Germinal center (tissue), 1 donor: ENCODE measurements around the gene DOLPP1.
A peak's percentile ranks its signal among the peaks of the same experiment; 100 is the strongest.

ENCODE experiments used
- DNase-seq: peaks from one replicate; pipeline ENCODE4 v3.0.0; 2012; ENCODE audit warnings: mixed read lengths, low spot score

The DOLPP1 gene

DNA sequence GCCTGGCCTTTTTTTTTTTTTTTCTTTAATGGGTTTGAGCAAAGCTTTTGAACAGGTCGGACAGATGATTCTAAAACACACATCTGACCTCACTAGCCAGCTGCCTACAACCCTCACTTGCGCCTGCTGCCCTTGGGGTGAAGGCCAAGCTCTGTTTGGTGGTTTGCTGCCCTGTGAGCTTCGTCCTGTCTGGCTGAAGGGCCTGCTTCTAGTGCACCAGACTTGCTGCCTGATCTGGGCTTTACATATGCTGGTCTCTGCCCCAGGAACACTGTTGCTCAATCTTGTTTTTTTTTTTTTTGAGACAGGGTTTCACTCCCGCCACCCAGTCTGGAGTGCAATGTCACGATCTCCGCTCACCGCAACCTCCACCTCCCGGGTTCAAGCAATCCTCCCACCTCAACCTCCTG is 16.4 kb upstream of the DOLPP1 start:
- DNase-seq: no peak

DNA sequence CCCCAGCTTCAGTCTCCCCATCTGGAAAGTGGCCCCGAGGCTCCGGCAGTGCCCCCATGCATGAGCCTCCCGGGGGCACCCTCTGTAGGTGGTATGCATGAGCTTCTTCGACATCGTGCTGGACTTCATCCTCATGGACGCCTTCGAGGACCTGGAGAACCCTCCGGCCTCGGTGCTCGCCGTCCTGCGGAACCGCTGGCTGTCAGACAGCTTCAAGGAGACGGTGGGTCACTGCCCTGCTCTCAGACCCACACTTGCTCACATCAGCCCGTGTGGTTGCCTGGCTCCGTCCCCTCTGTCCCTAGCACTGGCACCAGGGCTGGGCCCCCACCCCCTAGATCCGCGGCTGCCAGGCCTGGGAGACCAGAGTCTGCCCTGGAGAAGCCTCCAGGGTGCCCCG is 12.8 kb upstream of the DOLPP1 start:
- DNase-seq: no peak

DNA sequence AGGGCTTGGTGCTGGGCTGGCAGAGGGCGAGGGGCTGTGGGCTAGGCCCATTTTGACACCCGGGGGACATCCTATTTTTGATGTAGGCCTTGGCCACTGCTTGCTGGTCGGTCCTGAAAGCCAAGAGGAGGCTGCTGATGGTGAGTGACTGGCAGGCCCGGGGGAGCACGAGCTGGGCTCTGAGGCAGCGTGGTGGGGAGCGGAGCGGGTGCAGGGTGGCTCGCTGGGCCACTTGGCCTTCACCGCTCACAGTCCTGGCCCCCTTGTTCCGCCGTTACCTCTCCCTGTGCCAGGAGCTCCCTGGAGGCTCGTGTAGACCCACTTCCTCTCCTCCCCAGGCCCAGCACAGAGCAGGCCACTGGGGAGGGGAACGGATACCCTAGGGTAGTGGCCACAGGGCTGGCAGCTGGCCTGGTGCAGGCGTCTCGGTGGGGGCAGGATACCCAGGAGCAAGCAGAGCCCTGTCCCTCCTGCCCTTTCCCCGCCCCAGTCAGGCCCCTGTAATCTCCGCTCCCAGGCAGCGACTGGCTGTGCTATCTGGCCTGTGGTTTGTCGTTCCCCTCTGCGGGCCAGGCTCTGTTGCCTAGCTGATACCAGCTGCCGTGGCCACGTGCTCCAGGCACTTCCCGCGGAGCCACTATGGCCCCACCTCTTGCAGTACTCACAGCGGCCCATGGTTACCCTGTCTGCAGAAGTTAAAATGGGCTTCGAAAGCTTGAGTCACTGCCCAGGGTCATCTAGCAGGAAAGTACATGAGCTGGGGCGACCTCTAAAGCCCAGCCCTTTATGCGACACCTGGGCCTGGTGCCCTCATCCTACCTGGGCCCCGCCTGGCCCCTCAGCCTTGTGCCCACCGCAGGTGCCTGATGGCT is 11.7 kb upstream of the DOLPP1 start:
- DNase-seq: peak; percentile 65

DNA sequence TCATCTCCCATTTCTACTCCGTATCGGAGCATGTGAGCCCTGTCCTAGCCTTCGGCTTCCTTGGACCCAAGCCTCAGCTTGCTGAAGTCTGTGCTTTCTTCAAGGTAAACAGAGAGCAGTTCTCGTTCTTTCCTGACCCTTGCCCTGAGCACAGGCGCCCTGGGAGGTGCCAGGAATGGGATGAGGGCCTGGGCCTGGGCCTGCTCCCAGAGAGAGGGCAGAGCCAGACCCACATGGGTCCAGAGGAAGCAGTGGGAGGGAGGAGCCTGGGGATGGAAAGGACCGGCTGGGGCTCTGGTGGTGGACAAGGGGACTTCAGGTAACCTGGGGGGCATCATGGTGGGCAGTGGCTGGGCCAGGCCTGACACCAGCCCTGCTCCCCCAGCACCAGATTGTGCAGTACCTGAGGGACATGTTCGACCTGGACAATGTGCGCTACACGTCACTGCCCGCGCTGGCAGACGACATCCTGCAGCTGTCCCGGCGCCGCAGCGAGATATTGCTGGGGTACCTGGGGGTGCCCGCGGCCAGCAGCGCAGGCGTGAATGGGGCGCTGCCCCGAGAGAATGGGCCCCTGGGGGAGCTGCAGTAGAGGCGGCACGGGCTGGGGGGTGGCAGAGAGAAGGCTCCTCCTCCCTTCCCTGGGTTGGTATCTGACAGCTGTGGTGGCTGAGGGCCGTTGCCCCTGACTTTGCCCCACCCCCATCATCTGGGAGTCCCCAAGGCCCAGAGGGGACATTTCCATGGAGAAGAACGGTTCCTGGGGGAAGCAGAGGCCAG is 10.9 kb upstream of the DOLPP1 start:
- DNase-seq: no peak

DNA sequence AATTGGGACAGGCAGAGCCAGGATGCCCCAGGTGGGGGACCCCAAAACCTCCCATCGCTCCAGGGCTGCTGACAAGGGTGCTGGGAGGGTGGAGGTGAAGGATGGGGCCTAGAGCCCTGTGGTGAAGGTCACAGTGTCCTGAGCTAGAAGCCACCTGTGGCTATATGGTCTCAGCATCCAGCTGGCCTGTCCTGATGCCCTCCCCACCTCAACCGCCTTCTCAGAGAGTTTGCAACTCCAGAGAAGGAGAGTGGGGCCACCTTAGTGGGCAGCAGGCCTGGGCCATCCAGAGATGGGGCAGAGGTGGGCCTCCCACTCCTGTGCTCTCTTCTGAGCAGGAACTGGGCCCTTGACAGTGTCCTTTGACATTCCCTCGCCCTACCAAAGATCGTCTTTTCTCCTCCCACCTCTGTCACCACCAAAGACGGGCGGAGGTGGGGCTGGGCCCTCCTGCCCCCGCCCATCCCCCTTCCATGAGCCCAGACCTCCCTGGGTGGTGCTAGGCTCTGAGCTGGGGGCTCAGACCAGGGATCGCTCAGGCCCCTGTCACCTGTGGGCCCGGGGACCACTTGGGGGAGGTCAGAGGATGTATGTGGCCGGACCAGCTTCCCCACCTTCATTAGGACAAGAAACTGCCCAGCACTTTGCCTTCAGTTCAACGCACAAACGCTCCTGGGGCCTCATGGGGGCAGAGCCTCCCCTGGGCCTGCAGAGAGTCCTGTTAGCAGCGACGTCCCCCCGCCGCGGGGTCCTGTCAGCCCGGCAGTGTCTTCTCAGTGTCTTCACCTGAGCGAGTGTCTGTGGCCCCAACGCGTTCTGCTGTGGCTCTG is 10.0 kb upstream of the DOLPP1 start:
- no peak for DNase-seq

DNA sequence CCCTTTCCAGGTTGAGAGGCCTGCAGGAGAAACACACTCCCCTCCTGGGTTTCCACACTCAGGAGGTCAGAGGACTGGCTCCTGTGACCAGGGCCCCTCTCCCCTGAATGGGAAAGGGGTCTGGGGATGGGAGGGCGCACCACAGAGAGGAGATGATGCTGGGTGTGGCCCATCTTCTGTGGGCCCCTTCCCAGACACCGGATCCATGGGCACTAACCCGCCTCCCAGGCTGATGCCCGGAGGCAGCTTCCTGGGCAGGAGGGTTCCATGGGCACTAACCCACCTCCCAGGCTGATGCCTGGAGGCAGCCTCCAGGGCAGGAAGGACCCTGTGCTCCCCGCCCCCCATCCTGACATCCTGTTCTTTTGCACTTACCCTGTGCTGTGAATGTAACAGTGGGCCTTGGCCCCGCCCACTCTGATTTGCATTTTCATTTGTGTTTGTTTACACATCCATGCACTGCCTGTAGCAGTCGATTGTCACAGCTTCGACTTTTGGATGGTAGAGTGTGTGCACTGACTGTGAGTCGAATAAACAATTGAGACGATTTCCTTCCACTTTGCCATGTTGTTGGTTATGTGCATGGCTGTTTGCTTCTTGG is 9.3 kb upstream of the DOLPP1 start:
- DNase-seq: no peak

DNA sequence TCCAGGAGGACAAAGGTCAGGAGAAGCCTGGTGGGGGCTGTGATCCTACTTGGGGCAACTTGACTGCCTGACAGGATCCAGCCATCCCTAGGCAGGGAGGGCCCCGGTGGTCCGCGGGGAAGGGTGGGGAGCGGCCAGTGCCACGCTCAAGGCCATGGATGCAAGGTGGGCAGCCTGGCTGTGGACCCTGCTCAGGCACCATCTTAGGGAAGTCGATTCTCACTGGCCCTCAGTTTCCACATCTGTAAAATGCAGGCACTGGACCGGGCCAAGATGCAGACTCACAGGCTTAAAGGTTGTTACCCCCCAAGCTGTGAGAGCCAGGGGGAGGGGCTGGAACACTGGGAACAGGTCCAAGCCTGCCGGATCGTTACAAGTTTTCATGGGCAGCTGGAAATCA is 8.7 kb upstream of the DOLPP1 start:
- no peak for DNase-seq

DNA sequence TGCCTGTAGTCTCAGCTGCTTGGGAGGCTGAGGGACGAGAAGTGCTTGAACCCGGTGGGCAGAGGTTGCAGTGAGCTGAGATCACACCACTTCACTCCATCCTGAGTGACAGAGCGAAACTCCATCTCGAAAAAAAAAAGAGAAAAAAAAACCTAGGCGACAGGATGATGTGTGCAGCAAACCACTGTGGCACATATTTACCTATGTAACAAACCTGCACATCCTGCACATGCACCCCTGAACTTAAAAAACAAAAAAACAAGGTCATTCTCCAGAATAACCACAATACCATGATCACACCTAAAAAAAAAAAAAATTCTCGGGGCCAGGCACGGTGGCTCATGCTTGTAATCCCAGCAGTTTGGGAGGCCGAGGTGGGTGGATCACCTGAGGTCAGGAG is 7.5 kb upstream of the DOLPP1 start:
- no peak for DNase-seq

DNA sequence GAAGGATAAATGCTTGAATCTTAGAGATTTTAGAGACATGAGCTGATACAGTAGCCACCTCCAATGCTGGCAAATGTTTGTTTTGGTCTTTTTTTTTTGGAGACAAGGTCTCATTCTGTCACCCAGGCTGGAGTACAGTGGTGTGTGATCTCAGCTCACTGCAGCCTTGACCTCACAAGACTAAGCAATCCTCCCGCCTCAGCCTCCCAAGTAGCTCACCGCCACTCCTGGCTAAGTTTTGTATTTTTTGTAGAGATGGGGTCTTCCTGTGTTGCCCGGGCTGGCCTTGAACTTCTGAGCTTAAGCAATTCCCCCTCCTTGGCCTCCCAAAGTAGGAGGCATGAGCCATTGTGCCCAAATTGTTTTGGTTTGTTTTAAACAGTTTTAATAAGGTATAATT is 6.8 kb upstream of the DOLPP1 start:
- no peak for DNase-seq

DNA sequence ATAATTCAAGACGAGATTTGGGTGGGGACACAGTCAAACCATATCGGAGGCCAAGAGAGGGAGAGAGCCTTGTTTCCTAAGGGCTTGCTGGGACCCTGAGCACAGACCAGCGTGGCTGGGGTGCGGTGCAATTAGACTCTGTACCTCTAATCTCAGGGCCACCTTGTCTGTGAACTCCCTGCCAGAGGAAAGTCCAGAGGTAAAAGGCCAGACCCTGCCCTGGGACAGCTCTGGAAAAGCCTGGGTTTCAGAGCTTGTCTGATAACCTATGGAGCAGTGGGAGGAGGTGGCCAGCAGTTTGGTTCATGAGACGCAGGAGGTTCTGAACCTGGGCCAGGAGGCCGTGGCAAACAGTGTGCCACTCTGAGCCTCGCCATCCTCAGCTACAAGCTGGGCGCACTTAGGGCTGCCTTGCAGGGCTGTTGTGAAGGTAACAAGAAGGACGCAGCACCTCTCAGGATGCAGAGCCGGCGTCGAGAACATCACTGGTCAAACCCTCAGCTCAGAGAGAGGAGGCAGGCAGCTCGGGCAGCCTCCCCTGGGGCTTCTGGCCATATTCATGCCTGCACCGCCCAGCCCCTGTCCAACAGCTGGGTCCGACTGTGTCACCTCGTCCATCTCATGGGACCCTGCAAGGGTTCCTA is 4.8 kb upstream of the DOLPP1 start:
- no peak for DNase-seq

DNA sequence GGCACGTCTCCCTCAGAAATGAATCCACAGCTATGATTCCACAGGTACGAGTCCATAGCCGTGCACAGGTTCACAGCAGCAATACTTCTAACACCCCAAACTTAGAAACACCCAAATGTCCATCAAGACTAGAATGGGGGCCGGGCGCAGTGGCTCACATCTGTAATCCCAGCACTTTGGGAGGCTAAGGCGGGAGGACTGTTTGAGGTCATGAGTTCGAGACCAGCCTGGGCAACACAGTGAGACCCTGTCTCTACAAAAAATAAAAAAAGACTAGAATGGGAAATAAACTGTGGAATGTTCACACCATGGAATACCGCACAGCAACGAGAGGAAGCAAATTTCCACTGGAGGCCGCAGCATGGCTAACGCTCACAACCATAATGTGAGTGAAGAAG is 4.3 kb upstream of the DOLPP1 start:
- no peak for DNase-seq

DNA sequence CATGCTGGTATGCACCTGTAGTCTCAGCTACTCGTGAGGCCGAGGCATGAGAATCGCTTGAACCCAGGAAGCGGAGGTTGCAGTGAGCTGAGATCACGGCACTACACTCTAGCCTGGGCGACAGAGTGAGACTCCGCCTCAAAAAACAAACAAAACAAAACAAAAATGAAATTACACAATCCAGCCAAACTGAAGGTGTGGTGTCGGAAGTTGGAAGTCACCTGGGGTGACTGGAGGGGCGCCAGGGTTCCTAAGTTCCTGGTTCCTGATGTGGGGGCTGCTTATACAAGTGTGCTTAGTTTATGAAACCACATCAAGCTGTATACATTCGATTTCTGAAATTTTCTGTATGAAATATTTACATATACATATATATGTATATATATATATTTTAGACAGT is 3.7 kb upstream of the DOLPP1 start:
- no peak for DNase-seq

DNA sequence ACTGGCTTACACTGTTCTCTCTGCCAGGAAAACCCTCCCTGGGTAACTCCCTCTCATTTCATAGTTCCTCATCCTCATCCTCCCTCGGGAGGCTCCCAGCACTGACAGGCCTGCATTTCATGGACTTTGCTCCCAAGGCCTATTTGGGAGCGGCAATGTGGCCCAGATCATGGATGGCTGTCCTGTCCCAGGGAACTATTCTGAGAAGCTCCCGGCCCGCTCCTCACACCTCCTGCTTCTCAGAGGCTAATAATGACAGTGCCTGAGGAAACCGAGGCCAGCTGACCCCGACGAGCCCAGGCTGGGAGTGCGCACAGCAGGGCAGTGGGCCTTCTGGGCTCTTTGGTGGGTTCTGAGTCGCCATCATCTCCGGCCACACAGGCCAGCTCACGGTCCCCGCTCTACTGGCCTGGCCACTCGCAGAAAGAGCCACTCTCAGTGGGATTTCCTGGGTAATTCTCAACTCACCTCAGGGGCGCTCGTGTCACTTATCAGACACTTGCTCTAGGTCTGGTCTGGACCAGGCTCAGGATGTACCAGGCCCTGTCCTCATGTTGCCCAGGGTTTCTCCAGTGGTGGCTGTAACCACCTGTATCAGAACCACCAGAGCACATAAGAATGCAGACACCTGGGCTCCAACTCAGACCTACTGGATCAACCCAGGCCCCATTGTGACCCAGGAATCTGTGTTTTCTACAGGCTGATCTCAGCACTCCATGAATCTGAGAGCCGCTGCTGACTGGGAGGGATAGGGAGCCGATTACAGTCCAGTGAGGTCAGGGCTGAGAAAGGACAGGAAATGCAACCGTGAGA is 2.0 kb upstream of the DOLPP1 start:
- no peak for DNase-seq

DNA sequence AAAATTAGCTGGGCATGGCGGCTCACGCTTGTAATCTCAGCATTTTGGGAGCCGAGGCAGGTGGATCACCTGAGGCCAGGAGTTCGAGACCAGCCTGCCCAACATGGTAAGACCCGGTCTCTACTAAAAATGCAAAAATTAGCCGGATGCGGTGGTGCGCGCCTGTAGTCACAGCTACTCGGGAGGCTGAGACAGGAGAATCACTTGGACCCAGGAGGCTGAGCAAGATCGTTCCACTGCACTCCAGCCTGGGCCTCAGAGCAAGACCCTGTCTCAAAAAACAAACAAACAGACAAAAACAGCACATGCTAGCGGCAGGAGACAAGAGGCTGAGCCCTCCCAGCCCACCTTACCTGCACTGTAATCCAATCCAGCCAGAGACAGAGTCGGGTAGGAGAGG is 1.1 kb upstream of the DOLPP1 start:
- DNase-seq: no peak

DNA sequence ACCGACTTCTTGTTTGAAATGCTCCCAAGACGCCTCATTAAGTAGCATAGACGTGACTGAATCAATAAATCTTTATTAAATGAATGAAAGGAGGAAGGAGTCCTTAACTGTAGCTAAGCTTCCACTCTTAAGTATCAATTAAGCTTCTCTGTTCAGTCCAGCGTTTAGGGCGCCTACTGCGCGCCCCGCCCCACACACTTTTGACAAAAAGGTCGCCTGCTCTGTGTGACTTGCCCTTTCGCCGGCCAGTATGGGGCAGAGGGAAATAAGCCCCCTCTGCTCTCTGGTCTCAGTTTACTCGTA is 662 bp upstream of the DOLPP1 start:
- no peak for DNase-seq

DNA sequence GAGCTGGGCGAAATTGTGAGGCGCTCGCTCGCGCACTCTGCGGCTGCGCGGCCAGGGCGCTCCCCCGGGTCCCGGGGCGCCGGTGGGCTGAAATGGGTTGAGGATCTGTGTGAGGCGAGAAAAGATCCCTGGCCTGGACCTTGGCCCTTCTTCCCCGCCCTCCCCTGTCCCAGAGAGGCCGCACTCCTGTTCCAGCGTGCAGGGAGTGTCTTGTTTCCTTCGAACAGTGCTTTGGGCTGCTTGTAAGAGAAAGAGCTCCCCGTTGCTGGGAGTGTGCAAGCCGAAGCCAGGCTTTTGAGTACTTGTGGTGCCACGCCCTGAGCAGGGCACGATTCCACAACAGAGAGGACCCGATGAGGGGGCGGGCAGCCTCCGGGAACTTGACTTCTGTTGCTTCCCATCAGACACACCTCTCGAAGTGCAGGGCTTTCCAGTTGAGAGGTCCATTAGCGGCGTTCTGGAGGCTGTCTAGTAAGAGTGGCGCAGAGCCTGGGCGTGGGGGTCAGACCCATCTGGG is 535 bp downstream of the DOLPP1 start:
- peak; percentile 96 for DNase-seq

DNA sequence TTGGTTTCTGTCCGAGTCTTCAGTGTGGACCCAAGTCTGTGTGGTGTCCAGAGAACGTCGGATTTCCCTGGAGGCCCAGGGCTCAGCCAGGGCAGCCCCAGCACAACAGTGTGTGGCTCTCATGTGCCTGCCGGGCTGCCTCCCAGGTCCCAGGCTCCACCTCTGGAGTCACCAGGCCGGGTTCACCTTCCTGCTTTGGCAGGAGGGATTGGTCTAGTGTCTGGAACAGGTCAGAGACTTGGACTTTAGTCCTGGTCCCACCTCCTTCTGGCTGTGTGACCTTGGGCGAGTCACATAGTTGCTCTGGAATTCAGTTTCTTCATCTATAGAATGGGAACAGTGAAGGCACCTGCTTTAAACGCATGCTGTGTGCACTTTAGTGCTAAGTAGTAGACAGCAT is 3.2 kb downstream of the DOLPP1 start:
- DNase-seq: no peak

DNA sequence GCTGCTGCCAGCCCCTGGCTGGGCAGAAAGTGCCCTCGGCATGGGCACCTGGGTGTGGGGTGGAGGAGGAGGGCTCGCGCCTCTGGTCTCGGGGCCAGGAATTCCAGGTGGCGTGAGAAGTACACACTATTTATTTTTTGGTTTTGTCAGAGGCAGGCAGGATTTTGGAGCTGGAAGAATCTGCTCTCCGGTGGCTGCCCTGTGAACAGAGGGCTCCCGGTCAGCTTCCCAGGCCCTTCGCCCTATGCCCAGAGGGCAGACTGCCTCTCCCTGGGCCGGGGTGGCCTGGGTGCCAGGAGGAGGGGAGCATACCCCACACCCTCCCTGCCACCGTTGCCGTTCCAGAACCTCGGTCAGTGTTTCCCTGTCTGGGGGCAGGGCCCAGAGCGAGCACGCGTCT is 8.3 kb downstream of the DOLPP1 start:
- DNase-seq: no peak

DNA sequence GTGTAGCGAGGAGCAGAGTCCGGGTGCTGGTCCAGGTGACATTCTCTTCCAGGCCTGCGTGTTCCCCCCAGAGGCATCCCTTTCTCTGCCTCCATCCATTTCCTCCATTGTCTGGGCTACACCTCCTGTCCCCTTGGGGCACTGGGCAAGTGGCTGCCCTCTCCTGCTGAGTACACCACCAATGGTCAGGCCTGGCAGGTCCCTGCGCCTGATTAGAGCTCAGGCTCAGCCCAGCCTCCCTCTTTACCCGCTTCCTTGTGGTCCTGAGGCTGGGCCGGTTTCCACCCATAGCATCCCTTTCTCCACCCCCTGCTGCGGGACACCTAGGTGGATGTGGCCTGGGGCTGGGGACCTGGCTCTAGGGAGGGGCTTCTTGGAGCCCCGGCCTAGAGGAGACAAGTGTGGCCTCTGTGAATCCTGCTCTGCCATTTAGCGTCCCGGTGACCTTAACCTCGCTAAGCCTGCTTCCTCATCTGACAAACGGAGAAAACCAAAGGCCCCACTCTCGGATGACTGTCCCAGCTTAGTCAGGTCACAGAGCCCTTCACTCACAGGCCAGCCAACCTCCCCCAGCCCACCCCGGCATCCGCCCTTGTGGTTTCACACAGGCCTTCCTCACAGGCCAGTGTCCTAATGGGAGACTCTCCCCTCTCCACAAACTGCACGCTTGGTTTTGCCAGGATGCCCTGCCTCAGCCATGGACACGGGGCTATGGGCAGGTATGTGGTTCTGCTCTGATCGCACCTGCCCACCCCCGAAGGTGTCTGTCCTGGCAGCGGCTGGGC is 12.9 kb downstream of the DOLPP1 start:
- no peak for DNase-seq
